ENCODE results near the gene BRIP1. TPM values are rescaled to one million over a fixed set of nuclear protein-coding genes. Genes with fewer than 3 reads are reported as not detected.

The BRIP1 gene
- polyA plus RNA-seq, 1 of the 3 experiments (the other 2 are of a cell fraction): 2.0 TPM

DNA sequence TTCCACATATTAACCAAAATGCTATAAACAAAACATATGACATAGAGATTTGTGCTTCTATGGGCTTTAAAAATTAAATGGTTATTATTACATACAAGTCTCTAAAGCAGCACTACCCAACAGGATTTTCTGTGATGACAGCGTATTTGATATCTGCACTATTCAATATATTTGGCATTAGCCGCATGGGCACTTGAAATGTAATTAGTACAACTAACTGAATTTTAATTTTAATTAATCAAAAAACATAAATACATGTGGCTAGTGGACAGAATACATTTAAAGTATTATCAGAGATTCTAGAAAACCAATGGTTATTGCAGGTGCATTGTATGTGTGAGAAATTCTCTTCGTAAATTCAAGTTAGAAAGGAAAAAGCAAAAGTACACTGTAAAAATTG, 45.9 kb downstream of the BRIP1 start:
- Histone ChIP-seq H3K4me2 (no peak overlapping the region), H3K79me2 (ENCODE audit: insufficient read depth) (peaks cover 10% of the 10 kb centered on the region; the same call in 1 of the 2 replicates), H2AFZ (ENCODE audit: low read depth) (no peak overlapping the region), H4K20me1 (ENCODE audit: insufficient read depth) (no peaks in the 10 kb centered on the region), H3K27me3 (ENCODE audit: insufficient read depth) (no peaks in the 10 kb centered on the region), H3K9me3 (no peaks in the 10 kb centered on the region), H3K4me1 (ENCODE audit: control insufficient read depth in 1 of 2, insufficient read depth in 2 of 2, low read depth in 1 of 2, low read length in 1 of 2) (peaks cover 2 to 9% of the 10 kb centered on the region in 2 experiments; a peak in 2 of 4 replicates), H3K4me3 (ENCODE audit: low read depth in 2 of 2, low read length in 1 of 2) (no peak overlapping the region), H3F3A (replicated peaks; ENCODE audit: insufficient read depth) (peaks cover 20% of the 10 kb centered on the region), H3K9ac (no peak overlapping the region), H3K9me2 (no peaks in the 10 kb centered on the region), H3K36me3 (replicated peaks in 1 of 2; ENCODE audit: control insufficient read depth in 1 of 2, insufficient read depth in 2 of 2, low read length in 1 of 2) (peaks cover 21 to 60% of the 10 kb centered on the region in 2 experiments), H3K27ac (ENCODE audit: low read depth in 2 of 2, low read length in 1 of 2) (no peak overlapping the region)
- ChIA-PET POLR2A (no interaction called here), CTCF (no interaction called here)
- TF ChIP-seq FOXM1 (IDR thresholded peaks at IDR 0.05; ENCODE audit: low read depth): no peak
- 98% methylated on average over 3 of the region's 3 CpGs for WGBS (ENCODE audit: low lambda C conversion rate)
- DNase-seq: no peak

- H3K4me1 ChIP-seq (ENCODE audit: control insufficient read depth in 1 of 2, insufficient read depth in 2 of 2, low read depth in 1 of 2, low read length in 1 of 2): peaks cover 2 to 10% of the 10 kb centered on the region in 2 experiments; a peak in 2 of 4 replicates
- H4K20me1 ChIP-seq (ENCODE audit: insufficient read depth): no peaks in the 10 kb centered on the region
- CTCF ChIA-PET: interaction anchor here (1.1 kb wide), 1 partner anchor 20 kb away, joined by 5 read pairs; no protein-coding TSS in a partner anchor
- H3K9me2 ChIP-seq: no peaks in the 10 kb centered on the region
- no peak overlapping the region for H3K4me3 ChIP-seq (ENCODE audit: low read depth in 2 of 2, low read length in 1 of 2)
- peaks cover 23% of the 10 kb centered on the region for H3F3A ChIP-seq (replicated peaks; ENCODE audit: insufficient read depth)
- peaks cover 10% of the 10 kb centered on the region; the same call in 1 of the 2 replicates for H3K79me2 ChIP-seq (ENCODE audit: insufficient read depth)
- DNase-seq: no peak
- H3K36me3 ChIP-seq (replicated peaks in 1 of 2; ENCODE audit: control insufficient read depth in 1 of 2, insufficient read depth in 2 of 2, low read length in 1 of 2): peaks cover 25 to 57% of the 10 kb centered on the region in 2 experiments
- TF ChIP-seq FOSL2 (IDR thresholded peaks at IDR 0.05; ENCODE audit: borderline replicate concordance, low read depth) (peak; percentile 41; the same call in 1 of the 2 replicates), NRF1 (IDR thresholded peaks at IDR 0.05; ENCODE audit: low read depth, low read length) (no peak), CHD2 (IDR thresholded peaks at IDR 0.05; ENCODE audit: low read length, partially characterized antibody) (no peak), JUND (IDR thresholded peaks at IDR 0.05) (peak; percentile 7)
- H2AFZ ChIP-seq (ENCODE audit: low read depth): peak overlapping the region; percentile 32
- POLR2A ChIA-PET: no interaction called here
- 76% methylated on average over 4 of the region's 4 CpGs for WGBS (ENCODE audit: low lambda C conversion rate)
- H3K27me3 ChIP-seq (ENCODE audit: insufficient read depth): no peaks in the 10 kb centered on the region
- no peak overlapping the region for H3K9ac ChIP-seq
- H3K4me2 ChIP-seq: no peak overlapping the region
- H3K9me3 ChIP-seq: no peaks in the 10 kb centered on the region
- peak overlapping the region in 1 of 2 experiments; percentile 12; a peak in 2 of 4 replicates for H3K27ac ChIP-seq (ENCODE audit: low read depth in 2 of 2, low read length in 1 of 2)
Observed at GRCh38 chr17:61816538-61816937, 46.8 kb downstream of the BRIP1 start.

DNA sequence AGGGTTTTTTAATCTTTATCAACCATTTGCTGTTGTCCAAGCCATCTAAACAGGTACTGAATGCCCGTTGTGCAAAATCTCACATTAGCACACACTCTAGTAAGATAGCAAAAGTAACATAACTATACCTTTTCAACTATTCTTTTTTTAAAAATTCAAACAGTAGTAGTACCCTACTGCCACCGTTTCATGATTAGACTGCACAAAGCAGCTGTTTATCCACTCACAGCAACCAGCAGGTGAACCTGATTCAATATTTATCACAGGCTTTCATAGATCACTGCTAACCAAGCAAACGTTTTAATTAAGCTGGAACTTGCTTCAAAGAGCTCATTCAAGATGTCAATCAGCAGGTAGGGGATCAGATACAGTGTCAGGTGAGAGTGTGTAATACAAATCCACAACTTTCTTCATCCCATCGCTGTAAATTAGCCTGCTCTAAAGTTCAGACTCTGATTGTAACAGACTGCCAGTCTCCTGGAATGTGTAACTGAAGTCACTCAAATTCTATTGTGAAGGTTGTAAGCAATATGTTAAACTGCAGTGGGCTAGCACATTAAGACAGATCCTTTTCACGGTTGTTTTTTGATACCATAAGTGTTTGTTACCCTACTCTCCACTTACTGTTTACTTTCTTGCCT, 47.3 kb downstream of the BRIP1 start:
- POLR2A ChIA-PET: no interaction called here

More for the DNA sequence above, 47.3 kb downstream of the BRIP1 start:
- DNase-seq: no peak
- Histone ChIP-seq H3K79me2 (ENCODE audit: insufficient read depth) (peaks cover 10% of the 10 kb centered on the region; the same call in 1 of the 2 replicates), H3K4me3 (ENCODE audit: low read depth in 2 of 2, low read length in 1 of 2) (no peak overlapping the region), H3K9me2 (no peaks in the 10 kb centered on the region), H3K9ac (no peak overlapping the region), H3K27me3 (ENCODE audit: insufficient read depth) (no peaks in the 10 kb centered on the region), H3K4me2 (no peak overlapping the region), H3F3A (replicated peaks; ENCODE audit: insufficient read depth) (peaks cover 23% of the 10 kb centered on the region), H2AFZ (ENCODE audit: low read depth) (peak overlapping the region; percentile 12; the same call in 1 of the 2 replicates), H3K27ac (ENCODE audit: low read depth in 2 of 2, low read length in 1 of 2) (peak overlapping the region in 1 of 2 experiments; percentile 12; a peak in 1 of 4 replicates), H4K20me1 (ENCODE audit: insufficient read depth) (no peaks in the 10 kb centered on the region), H3K4me1 (ENCODE audit: control insufficient read depth in 1 of 2, insufficient read depth in 2 of 2, low read depth in 1 of 2, low read length in 1 of 2) (peaks cover 2 to 10% of the 10 kb centered on the region in 2 experiments; a peak in 2 of 4 replicates), H3K9me3 (no peaks in the 10 kb centered on the region), H3K36me3 (replicated peaks in 1 of 2; ENCODE audit: control insufficient read depth in 1 of 2, insufficient read depth in 2 of 2, low read length in 1 of 2) (peaks cover 25 to 58% of the 10 kb centered on the region in 2 experiments)
- WGBS (ENCODE audit: low lambda C conversion rate): 68% methylated on average over 5 of the region's 5 CpGs
- TF ChIP-seq JUND (IDR thresholded peaks at IDR 0.05) (no peak), PBX3 (IDR thresholded peaks at IDR 0.05) (no peak), GATA2 (CRISPR knock-in tag; IDR thresholded peaks at IDR 0.05) (no peak), YY1 (IDR thresholded peaks at IDR 0.05; ENCODE audit: low read depth) (no peak)
- TF ChIP-seq, protein P1, sequence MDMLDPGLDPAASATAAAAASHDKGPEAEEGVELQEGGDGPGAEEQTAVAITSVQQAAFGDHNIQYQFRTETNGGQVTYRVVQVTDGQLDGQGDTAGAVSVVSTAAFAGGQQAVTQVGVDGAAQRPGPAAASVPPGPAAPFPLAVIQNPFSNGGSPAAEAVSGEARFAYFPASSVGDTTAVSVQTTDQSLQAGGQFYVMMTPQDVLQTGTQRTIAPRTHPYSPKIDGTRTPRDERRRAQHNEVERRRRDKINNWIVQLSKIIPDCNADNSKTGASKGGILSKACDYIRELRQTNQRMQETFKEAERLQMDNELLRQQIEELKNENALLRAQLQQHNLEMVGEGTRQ (IDR thresholded peaks at IDR 0.05; ENCODE audit: borderline replicate concordance, low read depth, low read length): no peak
- TF ChIP-seq, protein P2, sequence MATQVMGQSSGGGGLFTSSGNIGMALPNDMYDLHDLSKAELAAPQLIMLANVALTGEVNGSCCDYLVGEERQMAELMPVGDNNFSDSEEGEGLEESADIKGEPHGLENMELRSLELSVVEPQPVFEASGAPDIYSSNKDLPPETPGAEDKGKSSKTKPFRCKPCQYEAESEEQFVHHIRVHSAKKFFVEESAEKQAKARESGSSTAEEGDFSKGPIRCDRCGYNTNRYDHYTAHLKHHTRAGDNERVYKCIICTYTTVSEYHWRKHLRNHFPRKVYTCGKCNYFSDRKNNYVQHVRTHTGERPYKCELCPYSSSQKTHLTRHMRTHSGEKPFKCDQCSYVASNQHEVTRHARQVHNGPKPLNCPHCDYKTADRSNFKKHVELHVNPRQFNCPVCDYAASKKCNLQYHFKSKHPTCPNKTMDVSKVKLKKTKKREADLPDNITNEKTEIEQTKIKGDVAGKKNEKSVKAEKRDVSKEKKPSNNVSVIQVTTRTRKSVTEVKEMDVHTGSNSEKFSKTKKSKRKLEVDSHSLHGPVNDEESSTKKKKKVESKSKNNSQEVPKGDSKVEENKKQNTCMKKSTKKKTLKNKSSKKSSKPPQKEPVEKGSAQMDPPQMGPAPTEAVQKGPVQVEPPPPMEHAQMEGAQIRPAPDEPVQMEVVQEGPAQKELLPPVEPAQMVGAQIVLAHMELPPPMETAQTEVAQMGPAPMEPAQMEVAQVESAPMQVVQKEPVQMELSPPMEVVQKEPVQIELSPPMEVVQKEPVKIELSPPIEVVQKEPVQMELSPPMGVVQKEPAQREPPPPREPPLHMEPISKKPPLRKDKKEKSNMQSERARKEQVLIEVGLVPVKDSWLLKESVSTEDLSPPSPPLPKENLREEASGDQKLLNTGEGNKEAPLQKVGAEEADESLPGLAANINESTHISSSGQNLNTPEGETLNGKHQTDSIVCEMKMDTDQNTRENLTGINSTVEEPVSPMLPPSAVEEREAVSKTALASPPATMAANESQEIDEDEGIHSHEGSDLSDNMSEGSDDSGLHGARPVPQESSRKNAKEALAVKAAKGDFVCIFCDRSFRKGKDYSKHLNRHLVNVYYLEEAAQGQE (IDR thresholded peaks at IDR 0.05; ENCODE audit: low read depth, low read length): no peak
- CTCF ChIA-PET: interaction anchor here (0.6 to 1.1 kb wide), 5 partner anchors 9 to 404 kb away, joined by 3 to 5 read pairs (median 3); no protein-coding TSS in a partner anchor

Measured in SK-N-SH (cell line).